ENCODE data around the gene BACH2. TPM values are rescaled to one million over a fixed set of nuclear protein-coding genes. Genes with fewer than 3 reads are reported as not detected.
A peak's percentile ranks its signal among the peaks of the same experiment; 100 is the strongest.

Gene BACH2
- total RNA-seq, 1 donor from 2014 or later = 7.8 TPM

DNA sequence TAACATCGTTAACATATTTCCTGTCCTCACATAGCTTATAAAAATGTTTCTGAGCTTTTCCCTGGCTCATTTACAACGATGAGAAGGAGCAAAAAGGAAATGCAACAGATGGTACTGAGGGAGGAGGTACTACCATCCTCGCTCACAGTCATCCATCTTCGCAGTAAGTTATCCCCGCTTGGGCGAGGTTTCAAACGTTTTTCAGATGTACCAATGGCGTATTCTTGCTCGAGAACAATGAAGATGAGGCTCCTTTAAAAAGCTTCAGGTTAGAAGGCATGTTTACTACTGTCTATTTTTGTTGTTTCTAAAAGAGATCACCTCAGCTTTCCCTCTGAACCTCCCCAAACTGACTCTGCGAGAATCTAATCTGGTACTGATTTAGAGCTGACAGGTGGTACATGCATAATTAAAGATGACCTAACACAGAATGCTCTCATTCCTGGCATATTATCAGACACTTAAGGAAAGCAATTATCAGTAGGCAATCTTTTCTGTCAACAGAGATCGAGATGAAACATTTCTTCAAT, 223.6 kb downstream of the BACH2 start:
- DNase-seq (ENCODE audit: low spot score) = no peak
- Mint-ChIP-seq H3K36me3 (ENCODE audit: low read depth) (peaks cover 2% of the 10 kb centered on the region), H3K4me3 (ENCODE audit: unreplicated experiment) (no peak overlapping the region), H3K27ac (ENCODE audit: unreplicated experiment) (no peak overlapping the region), H3K27me3 (ENCODE audit: low read depth) (peaks cover 3% of the 10 kb centered on the region), H3K9me3 (ENCODE audit: low read depth) (no peaks in the 10 kb centered on the region), H3K4me1 (ENCODE audit: low read depth) (peaks cover 15% of the 10 kb centered on the region)
- no peak for TF ChIP-seq CTCF (IDR thresholded peaks at IDR 0.05)

GRCh38 chr6:90072501-90072900, 224.1 kb downstream of the BACH2 start:
- H3K27ac Mint-ChIP-seq (ENCODE audit: unreplicated experiment) = no peak overlapping the region
- H3K36me3 Mint-ChIP-seq (ENCODE audit: low read depth) = peaks cover 2% of the 10 kb centered on the region
- H3K4me3 Mint-ChIP-seq (ENCODE audit: unreplicated experiment) = no peak overlapping the region
- peaks cover 16% of the 10 kb centered on the region for H3K4me1 Mint-ChIP-seq (ENCODE audit: low read depth)
- no peak for TF ChIP-seq CTCF (IDR thresholded peaks at IDR 0.05)
- H3K9me3 Mint-ChIP-seq (ENCODE audit: low read depth) = no peaks in the 10 kb centered on the region
- DNase-seq (ENCODE audit: low spot score) = no peak
- peaks cover 3% of the 10 kb centered on the region for H3K27me3 Mint-ChIP-seq (ENCODE audit: low read depth)

DNA sequence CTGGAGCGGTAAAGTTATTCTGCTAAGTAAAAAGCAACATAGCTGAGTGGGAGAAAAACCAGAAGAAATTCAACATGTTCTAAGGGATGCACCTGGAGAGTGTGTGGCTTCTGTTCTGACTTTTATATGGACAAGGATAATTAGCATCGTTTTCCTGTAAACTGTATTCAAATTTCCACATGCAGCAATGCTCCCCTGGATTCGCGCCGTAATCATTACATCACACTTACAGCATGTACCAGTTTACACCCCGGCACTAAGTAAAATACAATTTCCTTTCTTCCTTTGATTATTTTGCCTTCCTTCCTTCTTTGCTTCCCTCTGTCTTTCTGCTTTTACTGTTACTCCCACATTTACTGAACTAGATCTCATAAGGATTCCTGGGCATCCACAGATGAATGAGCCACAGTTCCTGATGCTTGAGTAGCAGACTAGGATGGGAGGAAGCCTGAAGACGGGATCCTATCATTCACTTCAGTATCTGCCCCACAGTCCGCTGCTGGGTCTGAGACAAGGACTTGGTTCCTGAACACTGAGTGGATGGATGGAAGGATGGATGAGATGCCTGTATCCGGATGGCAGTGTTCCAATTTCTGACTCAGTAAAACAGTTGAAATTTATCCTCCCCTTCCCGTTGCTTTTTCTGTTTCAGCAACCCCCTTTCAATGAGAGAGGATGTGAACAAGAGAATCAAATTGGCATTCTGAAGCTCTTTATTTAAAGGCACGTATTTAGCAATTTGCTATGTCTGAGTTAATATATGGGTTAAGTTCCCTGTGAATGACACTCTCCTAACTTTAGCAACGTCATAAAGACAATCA, 227.7 kb downstream of the BACH2 start:
- Mint-ChIP-seq H3K4me1 (ENCODE audit: low read depth) (peaks cover 19% of the 10 kb centered on the region), H3K27me3 (ENCODE audit: low read depth) (no peaks in the 10 kb centered on the region), H3K27ac (ENCODE audit: unreplicated experiment) (peak overlapping the region; percentile 1), H3K9me3 (ENCODE audit: low read depth) (peaks cover 2% of the 10 kb centered on the region), H3K36me3 (ENCODE audit: low read depth) (no peaks in the 10 kb centered on the region), H3K4me3 (ENCODE audit: unreplicated experiment) (no peak overlapping the region)
- TF ChIP-seq CTCF (IDR thresholded peaks at IDR 0.05) = no peak
- DNase-seq (ENCODE audit: low spot score) = no peak

DNA sequence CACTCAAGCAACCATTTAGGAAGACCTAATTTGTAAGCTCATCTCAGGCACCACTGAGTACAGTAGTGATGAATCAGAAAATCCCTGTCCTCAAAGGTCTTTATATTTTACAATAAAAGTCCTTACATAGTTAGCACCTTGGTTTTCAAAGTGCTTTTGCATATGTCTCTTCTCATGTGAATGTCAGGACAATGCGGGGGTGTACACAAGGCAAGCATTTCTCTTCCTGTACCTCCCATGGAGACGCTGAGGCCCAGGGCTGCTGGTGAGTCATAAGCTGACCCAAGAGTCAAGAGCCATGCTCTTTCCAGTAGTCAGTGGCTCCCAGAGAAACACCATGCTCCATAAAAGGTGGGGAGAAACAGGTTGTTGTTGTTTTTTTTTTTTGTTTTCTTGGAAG, 228.4 kb downstream of the BACH2 start:
- DNase-seq (ENCODE audit: low spot score) = no peak
- no peak overlapping the region for H3K27ac Mint-ChIP-seq (ENCODE audit: unreplicated experiment)

GRCh38 chr6:90066697-90067096, 229.9 kb downstream of the BACH2 start:
- no peak for TF ChIP-seq CTCF (IDR thresholded peaks at IDR 0.05)
- H3K4me1 Mint-ChIP-seq (ENCODE audit: low read depth) = peaks cover 19% of the 10 kb centered on the region
- no peak for DNase-seq (ENCODE audit: low spot score)
- H3K27ac Mint-ChIP-seq (ENCODE audit: unreplicated experiment) = no peak overlapping the region
- no peak overlapping the region for H3K4me3 Mint-ChIP-seq (ENCODE audit: unreplicated experiment)
- H3K27me3 Mint-ChIP-seq (ENCODE audit: low read depth) = no peaks in the 10 kb centered on the region
- peaks cover 2% of the 10 kb centered on the region for H3K9me3 Mint-ChIP-seq (ENCODE audit: low read depth)
- no peaks in the 10 kb centered on the region for H3K36me3 Mint-ChIP-seq (ENCODE audit: low read depth)

More for the DNA sequence above, 228.4 kb downstream of the BACH2 start:
- Mint-ChIP-seq H3K36me3 (ENCODE audit: low read depth) (no peaks in the 10 kb centered on the region), H3K9me3 (ENCODE audit: low read depth) (peaks cover 2% of the 10 kb centered on the region), H3K4me3 (ENCODE audit: unreplicated experiment) (no peak overlapping the region), H3K27me3 (ENCODE audit: low read depth) (no peaks in the 10 kb centered on the region), H3K4me1 (ENCODE audit: low read depth) (peaks cover 19% of the 10 kb centered on the region)
- TF ChIP-seq CTCF (IDR thresholded peaks at IDR 0.05) = no peak

Data from chondrocyte (in vitro differentiated cells).